Measurements from ENCODE around the gene HBA2.
"Not testable (repeated sequence)": the region's sequence is repeated elsewhere in the genome, so short reads cannot be mapped to it uniquely, and the experiment has no call there.

HBA2 gene

DNA sequence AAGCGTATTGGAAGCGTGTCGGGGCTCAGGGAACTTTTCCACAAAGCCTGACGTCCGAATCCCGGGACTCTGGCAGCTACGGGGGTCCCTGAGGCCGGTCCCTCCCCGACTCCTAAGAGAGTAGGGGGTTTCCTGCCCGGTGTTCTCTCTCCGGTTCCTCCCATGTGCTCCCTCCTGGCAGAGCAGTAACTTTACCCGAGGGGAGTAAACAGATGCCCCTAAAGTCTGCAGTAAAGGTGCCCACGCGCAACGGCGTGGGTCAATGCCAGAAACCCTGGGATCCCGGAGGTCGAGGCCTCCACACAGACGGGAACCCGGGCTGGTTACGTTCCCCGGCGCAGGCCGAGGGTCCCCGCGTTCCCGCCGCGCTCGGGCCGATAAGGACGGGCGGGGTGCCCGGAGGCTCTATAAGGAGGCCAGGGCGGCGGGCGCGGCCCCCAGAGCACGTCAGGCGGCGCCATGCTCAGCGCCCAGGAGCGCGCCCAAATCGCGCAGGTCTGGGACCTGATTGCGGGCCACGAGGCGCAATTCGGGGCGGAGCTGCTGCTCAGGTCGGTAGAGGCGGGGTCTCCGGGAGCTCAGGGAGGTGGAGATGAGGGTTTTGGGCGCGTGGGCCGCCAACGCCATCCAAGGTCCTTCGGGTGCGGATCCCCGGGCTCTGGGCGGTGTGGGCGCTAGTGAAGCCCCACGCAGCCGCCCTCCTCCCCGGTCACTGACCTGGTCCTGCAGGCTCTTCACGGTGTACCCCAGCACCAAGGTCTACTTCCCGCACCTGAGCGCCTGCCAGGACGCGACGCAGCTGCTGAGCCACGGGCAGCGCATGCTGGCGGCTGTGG, 6.9 kb upstream of the HBA2 start, which contains the start of gene HBM:
HBM (plus strand) TSS at position 440 of the 836 bp plus-strand sequence; CDS start at position 460, 20 bp downstream.
- DNase-seq (ENCODE audit: insufficient read length, low spot score) = no peak
- TF ChIP-seq POU2F2 (IDR thresholded peaks at IDR 0.05; ENCODE audit: low read depth, low read length) (no peak), PAX5 (IDR thresholded peaks at IDR 0.05; ENCODE audit: insufficient read depth, low read length, severe bottlenecking) (no peak), SPI1 (IDR thresholded peaks at IDR 0.05; ENCODE audit: low read depth, low read length) (no peak)
- no peak for FAIRE-seq

DNA sequence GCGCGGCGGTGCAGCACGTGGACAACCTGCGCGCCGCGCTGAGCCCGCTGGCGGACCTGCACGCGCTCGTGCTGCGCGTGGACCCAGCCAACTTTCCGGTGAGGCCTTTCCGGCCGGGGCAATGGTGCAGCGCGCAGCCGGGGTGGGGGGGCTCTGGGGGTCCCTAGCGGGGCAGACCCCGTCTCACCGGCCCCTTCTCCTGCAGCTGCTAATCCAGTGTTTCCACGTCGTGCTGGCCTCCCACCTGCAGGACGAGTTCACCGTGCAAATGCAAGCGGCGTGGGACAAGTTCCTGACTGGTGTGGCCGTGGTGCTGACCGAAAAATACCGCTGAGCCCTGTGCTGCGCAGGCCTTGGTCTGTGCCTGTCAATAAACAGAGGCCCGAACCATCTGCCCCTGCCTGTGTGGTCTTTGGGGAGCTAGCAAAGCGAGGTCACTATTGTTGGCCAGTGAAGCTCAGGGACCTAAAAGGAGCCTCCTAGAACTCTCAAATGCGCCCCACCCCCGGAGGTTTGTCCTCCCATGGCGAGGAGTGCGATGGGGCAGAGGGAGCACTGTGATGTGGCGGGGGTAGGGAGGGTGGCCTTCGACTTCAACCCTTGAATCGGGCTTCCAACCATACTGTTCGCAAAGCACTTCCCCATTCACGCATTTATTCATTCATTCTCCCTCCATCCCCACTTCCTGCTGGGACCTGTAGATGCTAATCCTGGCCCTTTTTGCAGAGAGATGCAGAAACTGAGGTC, 6.1 kb upstream of the HBA2 start:
- DNase-seq (ENCODE audit: insufficient read length, low spot score) = no peak
- TF ChIP-seq POLR2A (IDR thresholded peaks at IDR 0.05; ENCODE audit: low read depth, low read length) = no peak
- TF ChIP-seq PAX5 (IDR thresholded peaks at IDR 0.05; ENCODE audit: insufficient read depth, low read length, severe bottlenecking) = no peak
- TF ChIP-seq POU2F2 (IDR thresholded peaks at IDR 0.05; ENCODE audit: low read depth, low read length) = no peak
- no peak for TF ChIP-seq POLR2AphosphoS5 (IDR thresholded peaks at IDR 0.05; ENCODE audit: low read depth, low read length)
- TF ChIP-seq TAF1 (IDR thresholded peaks at IDR 0.05; ENCODE audit: low read depth, low read length) = no peak
- peak; percentile 34; the same call in 1 of the 2 replicates for TF ChIP-seq SPI1 (IDR thresholded peaks at IDR 0.05; ENCODE audit: low read depth, low read length)
- no peak for FAIRE-seq

DNA sequence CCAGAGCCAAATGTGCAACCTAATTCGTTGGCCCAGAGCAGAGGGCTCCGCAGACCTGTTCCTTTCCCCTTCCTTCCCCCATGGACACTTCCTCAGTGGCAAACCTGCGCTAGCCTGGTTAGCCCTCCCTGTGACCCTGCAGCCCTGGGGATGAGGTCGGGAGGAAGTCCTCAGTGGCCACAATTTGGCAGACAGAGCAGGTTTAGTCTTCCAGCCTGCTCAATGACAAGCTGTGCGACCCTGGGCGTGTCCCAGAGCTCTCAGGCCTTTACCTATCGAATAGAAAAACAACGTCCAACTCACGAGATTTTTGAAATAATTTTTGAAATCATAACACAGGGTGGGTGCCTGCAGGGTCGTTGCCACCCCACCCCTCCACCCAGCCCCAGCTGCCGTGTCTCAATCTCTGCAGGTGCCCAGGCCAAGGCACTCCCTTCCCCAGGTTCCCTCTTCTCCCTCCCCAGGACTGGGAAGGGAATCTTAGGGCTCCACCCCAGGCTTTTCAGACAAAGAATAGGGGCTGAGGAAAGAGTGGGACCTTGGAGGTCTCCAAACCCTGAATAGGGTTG, 5.5 kb upstream of the HBA2 start:
- no peak for TF ChIP-seq POU2F2 (IDR thresholded peaks at IDR 0.05; ENCODE audit: low read depth, low read length)
- no peak for TF ChIP-seq POLR2A (IDR thresholded peaks at IDR 0.05; ENCODE audit: low read depth, low read length)
- TF ChIP-seq TAF1 (IDR thresholded peaks at IDR 0.05; ENCODE audit: low read depth, low read length) = no peak
- TF ChIP-seq PAX5 (IDR thresholded peaks at IDR 0.05; ENCODE audit: insufficient read depth, low read length, severe bottlenecking) = no peak
- no peak for TF ChIP-seq SPI1 (IDR thresholded peaks at IDR 0.05; ENCODE audit: low read depth, low read length)
- TF ChIP-seq POLR2AphosphoS5 (IDR thresholded peaks at IDR 0.05; ENCODE audit: low read depth, low read length) = no peak
- FAIRE-seq (no peak), DNase-seq (ENCODE audit: insufficient read length, low spot score) (no peak)

DNA sequence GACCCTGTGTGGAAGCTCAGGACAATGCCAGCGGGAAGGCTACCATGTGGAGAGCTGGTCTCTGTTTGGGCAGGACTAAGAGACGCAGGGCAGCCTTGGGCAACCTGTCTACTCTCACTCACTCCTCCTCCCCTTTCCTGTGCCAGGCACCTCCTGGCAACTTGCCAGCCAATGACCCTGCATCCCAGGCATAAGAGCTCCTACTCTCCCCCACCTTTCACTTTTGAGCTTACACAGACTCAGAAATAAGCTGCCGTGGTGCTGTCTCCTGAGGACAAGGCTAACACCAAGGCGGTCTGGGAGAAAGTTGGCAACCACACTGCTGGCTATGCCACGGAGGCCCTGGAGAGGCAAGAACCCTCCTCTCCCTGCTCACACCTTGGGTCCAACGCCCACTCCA, 4.3 kb upstream of the HBA2 start:
- no peak for DNase-seq (ENCODE audit: insufficient read length, low spot score)
- no peak for FAIRE-seq
- no peak for TF ChIP-seq SPI1 (IDR thresholded peaks at IDR 0.05; ENCODE audit: low read depth, low read length)
- TF ChIP-seq TAF1 (IDR thresholded peaks at IDR 0.05; ENCODE audit: low read depth, low read length) = no peak
- TF ChIP-seq POU2F2 (IDR thresholded peaks at IDR 0.05; ENCODE audit: low read depth, low read length) = no peak
- no peak for TF ChIP-seq PAX5 (IDR thresholded peaks at IDR 0.05; ENCODE audit: insufficient read depth, low read length, severe bottlenecking)
- no peak for TF ChIP-seq POLR2AphosphoS5 (IDR thresholded peaks at IDR 0.05; ENCODE audit: low read depth, low read length)
- no peak for TF ChIP-seq POLR2A (IDR thresholded peaks at IDR 0.05; ENCODE audit: low read depth, low read length)

DNA sequence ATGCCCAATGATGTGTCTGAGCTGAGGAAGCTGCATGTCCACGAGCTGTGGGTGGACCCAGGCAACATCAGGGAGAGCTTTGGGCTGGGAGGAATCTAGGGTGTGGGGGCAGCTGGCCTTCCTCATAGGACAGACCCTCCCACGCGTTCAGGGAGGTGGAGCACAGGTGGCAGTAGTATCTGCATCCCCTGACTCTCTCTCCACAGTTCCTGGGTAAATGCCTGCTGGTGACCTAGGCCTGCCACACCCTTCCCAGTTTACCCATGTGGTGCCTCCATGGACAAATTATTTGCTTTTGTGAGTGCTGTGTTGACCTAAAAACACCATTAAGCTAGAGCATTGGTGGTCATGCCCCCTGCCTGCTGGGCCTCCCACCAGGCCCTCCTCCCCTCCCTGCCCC, 3.7 kb upstream of the HBA2 start:
- no peak for DNase-seq (ENCODE audit: insufficient read length, low spot score)
- TF ChIP-seq TAF1 (IDR thresholded peaks at IDR 0.05; ENCODE audit: low read depth, low read length) (no peak), SPI1 (IDR thresholded peaks at IDR 0.05; ENCODE audit: low read depth, low read length) (no peak), POU2F2 (IDR thresholded peaks at IDR 0.05; ENCODE audit: low read depth, low read length) (no peak), PAX5 (IDR thresholded peaks at IDR 0.05; ENCODE audit: insufficient read depth, low read length, severe bottlenecking) (no peak), POLR2AphosphoS5 (IDR thresholded peaks at IDR 0.05; ENCODE audit: low read depth, low read length) (no peak), POLR2A (IDR thresholded peaks at IDR 0.05; ENCODE audit: low read depth, low read length) (no peak)
- FAIRE-seq = no peak

DNA sequence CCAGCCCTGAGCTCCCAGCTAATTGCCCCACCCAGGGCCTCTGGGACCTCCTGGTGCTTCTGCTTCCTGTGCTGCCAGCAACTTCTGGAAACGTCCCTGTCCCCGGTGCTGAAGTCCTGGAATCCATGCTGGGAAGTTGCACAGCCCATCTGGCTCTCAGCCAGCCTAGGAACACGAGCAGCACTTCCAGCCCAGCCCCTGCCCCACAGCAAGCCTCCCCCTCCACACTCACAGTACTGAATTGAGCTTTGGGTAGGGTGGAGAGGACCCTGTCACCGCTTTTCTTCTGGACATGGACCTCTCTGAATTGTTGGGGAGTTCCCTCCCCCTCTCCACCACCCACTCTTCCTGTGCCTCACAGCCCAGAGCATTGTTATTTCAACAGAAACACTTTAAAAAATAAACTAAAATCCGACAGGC, 2.6 kb upstream of the HBA2 start:
- not testable (repeated sequence) for DNase-seq (ENCODE audit: insufficient read length, low spot score); FAIRE-seq

DNA sequence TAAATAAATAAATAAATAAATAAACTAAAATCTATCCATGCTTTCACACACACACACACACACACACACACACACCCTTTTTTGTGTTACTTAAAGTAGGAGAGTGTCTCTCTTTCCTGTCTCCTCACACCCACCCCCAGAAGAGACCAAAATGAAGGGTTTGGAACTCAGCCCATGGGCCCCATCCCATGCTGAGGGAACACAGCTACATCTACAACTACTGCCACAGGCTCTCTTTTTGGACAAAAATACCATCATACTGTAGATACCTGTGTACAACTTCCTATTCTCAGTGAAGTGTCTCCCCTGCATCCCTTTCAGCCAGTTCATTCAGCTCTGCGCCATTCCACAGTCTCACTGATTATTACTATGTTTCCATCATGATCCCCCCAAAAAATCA, 1.9 kb upstream of the HBA2 start:
- FAIRE-seq = no peak
- no peak for DNase-seq (ENCODE audit: insufficient read length, low spot score)
- TF ChIP-seq TAF1 (IDR thresholded peaks at IDR 0.05; ENCODE audit: low read depth, low read length) (no peak), PAX5 (IDR thresholded peaks at IDR 0.05; ENCODE audit: insufficient read depth, low read length, severe bottlenecking) (no peak), POLR2AphosphoS5 (IDR thresholded peaks at IDR 0.05; ENCODE audit: low read depth, low read length) (no peak), POLR2A (IDR thresholded peaks at IDR 0.05; ENCODE audit: low read depth, low read length) (no peak), POU2F2 (IDR thresholded peaks at IDR 0.05; ENCODE audit: low read depth, low read length) (no peak), SPI1 (IDR thresholded peaks at IDR 0.05; ENCODE audit: low read depth, low read length) (no peak)

DNA sequence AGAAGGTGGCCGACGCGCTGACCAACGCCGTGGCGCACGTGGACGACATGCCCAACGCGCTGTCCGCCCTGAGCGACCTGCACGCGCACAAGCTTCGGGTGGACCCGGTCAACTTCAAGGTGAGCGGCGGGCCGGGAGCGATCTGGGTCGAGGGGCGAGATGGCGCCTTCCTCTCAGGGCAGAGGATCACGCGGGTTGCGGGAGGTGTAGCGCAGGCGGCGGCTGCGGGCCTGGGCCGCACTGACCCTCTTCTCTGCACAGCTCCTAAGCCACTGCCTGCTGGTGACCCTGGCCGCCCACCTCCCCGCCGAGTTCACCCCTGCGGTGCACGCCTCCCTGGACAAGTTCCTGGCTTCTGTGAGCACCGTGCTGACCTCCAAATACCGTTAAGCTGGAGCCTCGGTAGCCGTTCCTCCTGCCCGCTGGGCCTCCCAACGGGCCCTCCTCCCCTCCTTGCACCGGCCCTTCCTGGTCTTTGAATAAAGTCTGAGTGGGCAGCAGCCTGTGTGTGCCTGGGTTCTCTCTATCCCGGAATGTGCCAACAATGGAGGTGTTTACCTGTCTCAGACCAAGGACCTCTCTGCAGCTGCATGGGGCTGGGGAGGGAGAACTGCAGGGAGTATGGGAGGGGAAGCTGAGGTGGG, 657 bp downstream of the HBA2 start:
- not testable (repeated sequence) for DNase-seq (ENCODE audit: insufficient read length, low spot score); FAIRE-seq

DNA sequence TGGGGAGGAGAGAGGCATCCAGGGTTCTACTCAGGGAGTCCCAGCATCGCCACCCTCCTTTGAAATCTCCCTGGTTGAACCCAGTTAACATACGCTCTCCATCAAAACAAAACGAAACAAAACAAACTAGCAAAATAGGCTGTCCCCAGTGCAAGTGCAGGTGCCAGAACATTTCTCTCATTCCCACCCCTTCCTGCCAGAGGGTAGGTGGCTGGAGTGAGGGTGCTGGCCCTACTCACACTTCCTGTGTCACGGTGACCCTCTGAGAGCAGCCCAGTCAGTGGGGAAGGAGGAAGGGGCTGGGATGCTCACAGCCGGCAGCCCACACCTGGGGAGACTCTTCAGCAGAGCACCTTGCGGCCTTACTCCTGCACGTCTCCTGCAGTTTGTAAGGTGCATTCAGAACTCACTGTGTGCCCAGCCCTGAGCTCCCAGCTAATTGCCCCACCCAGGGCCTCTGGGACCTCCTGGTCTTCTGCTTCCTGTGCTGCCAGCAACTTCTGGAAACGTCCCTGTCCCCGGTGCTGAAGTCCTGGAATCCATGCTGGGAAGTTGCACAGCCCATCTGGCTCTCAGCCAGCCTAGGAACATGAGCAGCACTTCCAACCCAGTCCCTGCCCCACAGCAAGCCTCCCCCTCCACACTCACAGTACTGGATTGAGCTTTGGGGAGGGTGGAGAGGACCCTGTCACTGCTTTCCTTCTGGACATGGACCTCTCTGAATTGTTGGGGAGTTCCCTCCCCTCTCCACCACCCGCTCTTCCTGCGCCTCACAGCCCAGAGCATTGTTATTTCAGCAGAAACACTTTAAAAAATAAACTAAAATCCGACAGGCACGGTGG, 1.5 kb downstream of the HBA2 start:
- not testable (repeated sequence) for DNase-seq (ENCODE audit: insufficient read length, low spot score); FAIRE-seq
